ENCODE results near the gene WFDC8. TPM values are rescaled to one million over a fixed set of nuclear protein-coding genes. Genes with fewer than 3 reads are reported as not detected.
"Not testable (repeated sequence)": the region's sequence is repeated elsewhere in the genome, so short reads cannot be mapped to it uniquely, and the experiment has no call there.

Gene WFDC8
- total RNA-seq (2014; rRNA removed; shearing (Covaris generic)), result not detected in 2 replicates

DNA sequence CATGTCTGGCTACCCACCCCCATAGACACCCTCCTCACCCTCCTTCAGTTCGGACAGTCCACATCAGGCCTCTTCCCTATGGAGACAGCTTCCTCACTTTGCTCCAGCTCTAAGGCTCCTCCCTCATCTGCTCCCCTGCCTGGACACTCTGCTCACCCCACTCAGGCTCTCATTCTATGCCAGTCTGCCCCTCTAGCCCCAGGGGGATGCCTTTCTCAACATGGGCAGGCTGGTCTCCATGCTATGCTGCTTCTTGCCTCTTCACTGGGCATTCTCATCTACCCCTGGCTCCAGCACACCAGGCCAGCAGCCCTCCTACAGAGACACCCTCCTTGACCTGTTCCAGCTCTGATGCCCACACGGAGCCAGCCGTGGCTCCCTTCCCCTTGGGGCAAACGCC is at the start of gene WFDC8:
TSS of gene WFDC8 (minus strand) at position 101 of the 400 bp plus-strand sequence. CDS start at position 64, 37 bp downstream.
- H3K4me1 ChIP-seq (replicated peaks), result no peaks in the 10 kb centered on the region; the same call in 1 of the 2 replicates
- H3K9me3 ChIP-seq (replicated peaks), result no peaks in the 10 kb centered on the region
- DNase-seq (ENCODE audit: low read depth in 1 of 2, low spot score in 2 of 2), result no peak
- H3K27me3 ChIP-seq (replicated peaks), result 0 out of 2 replicates have a peak, but pooled peaks cover 5% of the 10 kb centered on the region
- no peak within 1 kb of the TSS for H3K27ac ChIP-seq
- no peaks in the 10 kb centered on the region for H3K36me3 ChIP-seq
- H3K4me3 ChIP-seq, result no peak within 1 kb of the TSS

GRCh38 chr20:45626540-45626939 is 47.5 kb upstream of the WFDC8 start:
- H3K36me3 ChIP-seq, result no peaks in the 10 kb centered on the region
- DNase-seq (ENCODE audit: low read depth in 1 of 2, low spot score in 2 of 2), result no peak
- peaks cover 4% of the 10 kb centered on the region; the same call in 1 of the 2 replicates for H3K27me3 ChIP-seq (replicated peaks)
- H3K9me3 ChIP-seq (replicated peaks), result no peaks in the 10 kb centered on the region
- no peaks in the 10 kb centered on the region for H3K4me1 ChIP-seq (replicated peaks)
- H3K4me3 ChIP-seq, result no peak overlapping the region
- H3K27ac ChIP-seq, result no peak overlapping the region

GRCh38 chr20:45621593-45621992 is 42.5 kb upstream of the WFDC8 start:
- Histone ChIP-seq H3K4me1 (replicated peaks) (no peaks in the 10 kb centered on the region), H3K27me3 (replicated peaks) (no peaks in the 10 kb centered on the region), H3K9me3 (replicated peaks) (no peaks in the 10 kb centered on the region), H3K36me3 (no peaks in the 10 kb centered on the region), H3K4me3 (no peak overlapping the region), H3K27ac (no peak overlapping the region)
- DNase-seq (ENCODE audit: low read depth in 1 of 2, low spot score in 2 of 2), result no peak

DNA sequence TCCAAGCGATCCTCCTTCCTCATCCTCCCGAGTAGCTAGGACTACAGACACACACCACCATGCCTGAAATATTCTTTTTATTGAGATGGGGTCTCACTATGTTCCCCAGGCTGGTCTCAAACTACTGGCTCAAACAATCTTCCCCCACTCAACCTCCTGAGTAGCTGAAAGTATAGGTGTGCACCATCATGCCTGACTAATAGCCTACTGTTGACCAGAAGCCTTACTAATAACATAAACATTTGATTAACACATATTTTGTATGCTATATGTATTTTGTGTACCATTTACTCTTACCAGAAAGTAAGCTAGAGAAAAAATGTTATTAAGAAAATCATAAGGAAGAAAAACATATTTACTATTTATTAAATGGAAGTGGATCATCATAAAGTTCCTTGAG is 38.5 kb upstream of the WFDC8 start:
- DNase-seq (ENCODE audit: low read depth in 1 of 2, low spot score in 2 of 2), result no peak
- H3K27ac ChIP-seq, result no peak overlapping the region
- no peaks in the 10 kb centered on the region for H3K9me3 ChIP-seq (replicated peaks)
- no peaks in the 10 kb centered on the region; the same call in 1 of the 2 replicates for H3K27me3 ChIP-seq (replicated peaks)
- H3K36me3 ChIP-seq, result no peaks in the 10 kb centered on the region
- H3K4me3 ChIP-seq, result no peak overlapping the region
- no peaks in the 10 kb centered on the region for H3K4me1 ChIP-seq (replicated peaks)

GRCh38 chr20:45612314-45612713 is 33.2 kb upstream of the WFDC8 start:
- Histone ChIP-seq H3K4me1 (replicated peaks) (no peaks in the 10 kb centered on the region), H3K4me3 (no peak overlapping the region), H3K27ac (no peak overlapping the region), H3K36me3 (no peaks in the 10 kb centered on the region), H3K9me3 (replicated peaks) (no peaks in the 10 kb centered on the region), H3K27me3 (replicated peaks) (peaks cover 6% of the 10 kb centered on the region; the same call in 1 of the 2 replicates)
- no peak for DNase-seq (ENCODE audit: low read depth in 1 of 2, low spot score in 2 of 2)

DNA sequence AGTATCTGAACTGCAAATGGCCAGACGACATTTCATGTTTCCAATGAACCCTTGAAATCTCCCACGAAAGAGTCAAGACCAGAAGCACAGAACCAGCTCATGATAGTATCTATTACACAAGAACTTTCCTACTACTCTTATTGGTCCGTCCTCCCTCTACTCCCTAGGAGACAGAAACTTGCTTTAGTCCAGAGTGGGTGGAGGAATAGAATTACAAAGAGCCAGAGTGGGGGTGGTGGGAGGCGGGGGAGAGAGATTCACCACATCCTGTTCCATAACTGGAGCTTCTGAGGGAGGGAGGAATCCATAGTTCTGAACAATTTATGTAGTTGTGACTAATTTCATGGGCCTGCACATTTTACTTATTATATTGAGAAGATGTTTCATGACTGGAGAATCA is 32.0 kb upstream of the WFDC8 start:
- Histone ChIP-seq H3K9me3 (replicated peaks) (no peaks in the 10 kb centered on the region; the same call in 1 of the 2 replicates), H3K36me3 (no peaks in the 10 kb centered on the region), H3K27me3 (replicated peaks) (peaks cover 6% of the 10 kb centered on the region; the same call in 1 of the 2 replicates), H3K4me1 (replicated peaks) (no peaks in the 10 kb centered on the region), H3K4me3 (no peak overlapping the region), H3K27ac (no peak overlapping the region)
- DNase-seq (ENCODE audit: low read depth in 1 of 2, low spot score in 2 of 2), result no peak

- H3K27me3 ChIP-seq (replicated peaks), result peaks cover 9% of the 10 kb centered on the region; the same call in 1 of the 2 replicates
- DNase-seq (ENCODE audit: low read depth in 1 of 2, low spot score in 2 of 2), result no peak
These were observed 28.7 kb upstream of the WFDC8 start for GRCh38 chr20:45607810-45608209.

DNA sequence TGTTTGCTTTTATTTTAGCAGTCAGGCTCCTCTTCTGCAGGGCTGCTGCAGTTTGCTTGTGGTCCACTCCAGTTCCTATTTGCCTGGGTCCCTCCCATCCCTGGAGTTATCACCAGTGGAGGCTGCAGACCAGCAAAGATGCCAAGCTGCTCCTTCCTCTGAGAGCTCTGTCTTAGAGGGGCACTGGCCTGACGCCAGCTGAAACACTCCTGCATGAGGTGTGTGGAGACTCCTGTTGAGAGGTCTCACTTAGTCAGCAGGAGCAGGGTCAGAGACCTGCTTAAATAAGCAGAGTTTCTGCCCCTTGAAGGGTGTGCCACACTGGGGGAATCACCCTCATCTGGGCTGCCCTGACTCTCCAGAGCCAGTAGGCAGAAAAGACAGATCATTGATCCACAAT is 16.2 kb upstream of the WFDC8 start:
- no peaks in the 10 kb centered on the region for H3K27me3 ChIP-seq (replicated peaks)
- no peaks in the 10 kb centered on the region for H3K36me3 ChIP-seq

More at GRCh38 chr20:45607810-45608209, 28.7 kb upstream of the WFDC8 start:
- no peaks in the 10 kb centered on the region; the same call in 1 of the 2 replicates for H3K9me3 ChIP-seq (replicated peaks)
- no peak overlapping the region for H3K4me3 ChIP-seq
- no peak overlapping the region for H3K27ac ChIP-seq
- no peaks in the 10 kb centered on the region for H3K4me1 ChIP-seq (replicated peaks)
- no peaks in the 10 kb centered on the region for H3K36me3 ChIP-seq

DNA sequence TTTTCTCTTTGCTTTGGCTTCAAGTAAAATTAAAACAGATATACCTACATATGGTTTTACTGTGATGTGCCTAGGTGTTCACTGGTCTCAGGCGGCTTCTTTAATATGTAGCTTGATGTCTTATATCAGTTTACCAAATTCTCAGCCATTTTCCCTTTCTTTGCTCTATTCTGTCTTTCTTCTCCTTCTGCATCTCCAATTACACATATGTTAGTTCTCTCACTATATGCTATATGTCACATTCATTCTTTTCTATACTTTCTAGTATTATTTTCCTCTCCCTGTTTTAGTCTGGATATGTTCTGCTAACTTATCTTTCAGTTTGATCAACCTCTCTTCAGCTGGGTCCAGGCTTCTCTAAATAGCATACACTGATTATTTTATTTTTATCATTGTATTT is 14.4 kb upstream of the WFDC8 start:
- DNase-seq (ENCODE audit: low read depth in 1 of 2, low spot score in 2 of 2), result no peak
- Histone ChIP-seq H3K36me3 (no peaks in the 10 kb centered on the region), H3K4me1 (replicated peaks) (no peaks in the 10 kb centered on the region), H3K27ac (no peak overlapping the region), H3K27me3 (replicated peaks) (no peaks in the 10 kb centered on the region), H3K4me3 (no peak overlapping the region), H3K9me3 (replicated peaks) (no peaks in the 10 kb centered on the region)

More for the DNA sequence above, 16.2 kb upstream of the WFDC8 start:
- DNase-seq (ENCODE audit: low read depth in 1 of 2, low spot score in 2 of 2), result no peak
- Histone ChIP-seq H3K27ac (no peak overlapping the region), H3K4me1 (replicated peaks) (no peaks in the 10 kb centered on the region), H3K9me3 (replicated peaks) (no peaks in the 10 kb centered on the region), H3K4me3 (no peak overlapping the region)

- H3K9me3 ChIP-seq (replicated peaks), result no peaks in the 10 kb centered on the region
- no peak overlapping the region for H3K4me3 ChIP-seq
- H3K4me1 ChIP-seq (replicated peaks), result no peaks in the 10 kb centered on the region
- no peaks in the 10 kb centered on the region for H3K36me3 ChIP-seq
- H3K27me3 ChIP-seq (replicated peaks), result 0 out of 2 replicates have a peak, but pooled peaks cover 3% of the 10 kb centered on the region
- no peak overlapping the region for H3K27ac ChIP-seq
- DNase-seq (ENCODE audit: low read depth in 1 of 2, low spot score in 2 of 2), result peak in 1 of 2 experiments; percentile 16
These were observed 13.6 kb upstream of the WFDC8 start for GRCh38 chr20:45592574-45593189.

DNA sequence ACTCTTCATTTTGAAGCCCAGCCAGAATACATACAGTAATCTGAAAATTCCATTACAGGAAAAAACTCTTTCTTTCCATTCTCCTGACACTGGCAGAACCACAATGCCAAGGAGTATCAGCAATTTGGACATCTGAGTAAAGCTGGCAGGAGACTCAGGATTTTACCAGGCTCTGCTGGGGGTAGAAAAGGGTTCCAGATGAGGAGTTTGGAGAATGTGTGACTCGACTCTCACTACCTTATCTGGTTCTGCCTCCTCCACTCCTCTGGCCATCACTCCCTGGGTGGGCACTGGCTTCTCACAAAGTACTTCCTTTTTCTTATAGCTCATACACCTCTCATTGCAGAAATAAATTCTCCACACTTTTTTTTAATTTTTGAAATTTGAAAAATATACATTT is 10.6 kb upstream of the WFDC8 start:
- no peaks in the 10 kb centered on the region for H3K36me3 ChIP-seq
- no peak for DNase-seq (ENCODE audit: low read depth in 1 of 2, low spot score in 2 of 2)

DNA sequence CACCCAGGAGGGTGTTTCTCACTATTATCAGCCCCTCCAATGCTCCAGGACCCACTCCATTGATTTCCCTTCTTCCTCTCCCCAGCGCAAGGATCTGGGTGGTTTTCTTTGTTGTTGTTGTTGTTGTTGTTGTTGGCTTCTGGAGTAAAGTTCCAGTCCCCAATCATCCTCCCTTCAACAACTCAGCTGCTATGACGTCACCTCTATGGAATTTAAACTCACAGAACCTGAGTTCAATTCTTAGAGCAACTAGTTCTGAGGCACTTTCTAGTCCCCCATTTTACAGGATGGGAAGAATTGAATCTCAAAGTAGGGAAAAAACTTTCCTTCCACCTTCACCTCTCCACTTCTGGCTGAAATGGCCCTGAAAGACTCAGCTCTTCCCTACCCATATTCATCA is 9.7 kb upstream of the WFDC8 start:
- Histone ChIP-seq H3K27me3 (replicated peaks) (0 out of 2 replicates have a peak, but pooled peaks cover 3% of the 10 kb centered on the region), H3K4me1 (replicated peaks) (no peaks in the 10 kb centered on the region), H3K36me3 (no peaks in the 10 kb centered on the region), H3K4me3 (no peak overlapping the region), H3K27ac (no peak overlapping the region), H3K9me3 (replicated peaks) (no peaks in the 10 kb centered on the region)
- DNase-seq (ENCODE audit: low read depth in 1 of 2, low spot score in 2 of 2), result no peak

More for the DNA sequence above, 10.6 kb upstream of the WFDC8 start:
- H3K27me3 ChIP-seq (replicated peaks), result 0 out of 2 replicates have a peak, but pooled peaks cover 3% of the 10 kb centered on the region
- H3K4me3 ChIP-seq, result no peak overlapping the region
- H3K4me1 ChIP-seq (replicated peaks), result no peaks in the 10 kb centered on the region
- no peaks in the 10 kb centered on the region for H3K9me3 ChIP-seq (replicated peaks)
- H3K27ac ChIP-seq, result no peak overlapping the region

DNA sequence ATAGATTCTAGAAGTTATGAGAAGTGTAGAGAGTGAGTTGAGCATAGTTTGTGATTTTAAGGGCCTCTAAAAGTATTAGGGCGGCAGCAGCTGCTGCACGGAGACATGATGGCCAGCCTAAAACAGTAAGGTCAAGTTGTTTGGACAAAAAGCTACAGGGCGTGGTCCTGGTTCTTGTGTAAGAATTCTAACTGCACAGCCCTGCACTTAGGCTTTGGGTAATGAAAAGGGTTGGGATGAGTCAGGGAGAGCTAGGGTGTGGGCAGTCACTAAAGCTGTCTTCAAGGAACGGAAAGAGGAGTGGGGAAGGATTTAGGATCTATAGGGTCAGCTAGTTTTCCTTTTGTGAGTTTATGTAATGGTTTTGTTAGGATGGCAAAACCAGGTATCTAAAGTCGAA is 6.9 kb upstream of the WFDC8 start:
- not testable (repeated sequence) for H3K27ac ChIP-seq; H3K4me3 ChIP-seq; H3K4me1 ChIP-seq (replicated peaks); DNase-seq (ENCODE audit: low read depth in 1 of 2, low spot score in 2 of 2); H3K9me3 ChIP-seq (replicated peaks); H3K27me3 ChIP-seq (replicated peaks); H3K36me3 ChIP-seq

- not testable (repeated sequence) for H3K4me3 ChIP-seq; H3K27ac ChIP-seq; H3K36me3 ChIP-seq; DNase-seq (ENCODE audit: low read depth in 1 of 2, low spot score in 2 of 2); H3K4me1 ChIP-seq (replicated peaks); H3K9me3 ChIP-seq (replicated peaks); H3K27me3 ChIP-seq (replicated peaks)
These were observed 5.2 kb upstream of the WFDC8 start for GRCh38 chr20:45584294-45584693.

Measured in SJSA1 (cell line).